ENCODE data around the gene SRSF1.
"Not testable (repeated sequence)": the region's sequence is repeated elsewhere in the genome, so short reads cannot be mapped to it uniquely, and the experiment has no call there.

The SRSF1 gene

DNA sequence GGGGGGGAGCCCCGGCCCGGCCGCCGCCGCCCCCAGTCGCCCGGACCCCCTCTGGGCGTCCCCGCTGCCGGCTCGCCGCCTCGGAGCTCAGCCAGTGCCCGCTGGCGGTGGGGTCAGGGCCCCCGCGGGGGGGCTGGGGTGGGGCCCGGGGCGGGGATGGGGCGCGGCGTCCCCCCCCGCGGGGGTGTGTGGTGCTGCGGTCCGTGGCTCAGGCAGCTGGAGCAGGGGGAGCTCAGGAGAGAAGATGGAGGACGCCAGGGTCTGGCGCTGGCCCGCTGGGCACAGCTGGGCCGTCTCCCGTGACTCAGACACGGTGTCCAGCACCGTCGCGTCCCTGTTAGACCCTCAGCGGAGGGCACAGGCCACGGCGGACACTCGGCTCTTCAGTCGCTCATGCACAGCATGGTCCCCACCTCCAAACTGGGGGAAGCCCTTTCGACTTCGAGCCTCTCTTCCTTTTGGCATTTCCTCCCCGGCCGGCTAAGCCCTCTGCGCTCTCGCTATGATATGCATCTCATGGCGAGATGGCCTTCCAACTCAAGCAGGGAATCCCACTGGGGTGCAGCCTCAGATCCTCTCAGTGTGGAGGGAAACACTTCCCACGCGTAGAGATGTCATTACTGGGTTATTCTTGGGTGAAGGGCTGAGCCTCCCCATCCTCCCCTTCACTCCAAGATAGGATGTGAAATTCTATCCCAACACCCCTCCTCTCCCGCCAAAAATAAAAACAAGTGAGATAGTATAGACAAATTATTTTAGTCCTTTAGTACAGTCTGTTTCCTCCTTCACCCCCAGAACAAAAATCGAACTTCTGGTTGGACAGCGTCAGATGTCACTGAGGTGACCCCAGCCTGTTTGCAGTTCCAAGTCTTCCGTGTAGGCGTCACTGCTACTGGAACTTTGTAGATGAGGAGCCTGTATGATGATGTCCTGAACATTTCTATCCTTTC is 18.5 kb downstream of the SRSF1 start:
- DNase-seq = no peak

- DNase-seq = peak; percentile 75
Measured at GRCh38 chr17:57987581-57988300, 19.3 kb downstream of the SRSF1 start, which contains the start of gene VEZF1. Gene VEZF1, minus strand, starts transcription at chr17:57988254. Its CDS starts 143 bp downstream, at chr17:57988111.

GRCh38 chr17:57986841-57987580 is 20.0 kb downstream of the SRSF1 start:
- peak; percentile 34 for DNase-seq

GRCh38 chr17:57985675-57985974 is 21.4 kb downstream of the SRSF1 start:
- no peak for DNase-seq

GRCh38 chr17:57984936-57985674 is 21.9 kb downstream of the SRSF1 start:
- DNase-seq = no peak

GRCh38 chr17:57984261-57984890 is 22.7 kb downstream of the SRSF1 start:
- DNase-seq = no peak

- DNase-seq = no peak
Measured at GRCh38 chr17:57983446-57983845, 23.6 kb downstream of the SRSF1 start.

- no peak for DNase-seq
Measured at GRCh38 chr17:57982452-57983170, 24.4 kb downstream of the SRSF1 start.

DNA sequence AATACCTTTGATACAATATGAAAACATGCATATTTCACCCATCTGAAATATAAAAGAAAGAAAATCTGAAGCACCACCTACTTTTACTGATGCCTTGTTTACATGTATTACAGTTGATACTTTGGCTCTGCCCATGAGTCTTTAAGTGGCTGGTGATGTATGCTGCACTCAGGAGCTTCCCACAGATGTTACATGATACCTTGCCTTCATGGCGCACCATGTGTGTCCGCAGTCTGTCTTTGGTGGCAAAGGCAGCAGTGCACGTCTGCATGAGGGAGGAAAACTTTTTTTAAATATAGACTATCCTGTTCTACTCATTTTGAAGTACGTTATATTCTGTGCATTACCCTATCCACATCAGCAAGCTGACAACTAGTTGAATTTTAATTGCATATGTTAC is 26.5 kb downstream of the SRSF1 start:
- DNase-seq = no peak

DNA sequence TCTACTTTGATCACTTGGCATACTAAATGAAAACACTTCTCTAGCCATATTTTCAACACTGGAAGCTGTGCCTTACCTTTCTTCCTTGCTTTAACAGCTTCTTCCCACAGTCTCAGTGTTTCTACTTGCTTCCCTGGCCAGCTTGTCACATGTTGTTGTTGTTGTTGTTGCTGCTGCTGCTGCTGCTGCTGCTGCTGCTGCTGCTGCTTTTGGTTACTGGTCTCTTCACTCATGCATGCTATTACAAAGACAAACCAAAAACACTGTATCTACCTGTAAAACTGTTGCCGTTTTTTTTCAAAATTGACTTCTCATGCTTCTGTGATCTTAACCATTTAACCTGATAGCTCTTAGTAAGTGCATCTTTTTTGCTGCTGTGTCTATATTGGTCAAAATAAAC is 28.0 kb downstream of the SRSF1 start:
- no peak for DNase-seq

DNA sequence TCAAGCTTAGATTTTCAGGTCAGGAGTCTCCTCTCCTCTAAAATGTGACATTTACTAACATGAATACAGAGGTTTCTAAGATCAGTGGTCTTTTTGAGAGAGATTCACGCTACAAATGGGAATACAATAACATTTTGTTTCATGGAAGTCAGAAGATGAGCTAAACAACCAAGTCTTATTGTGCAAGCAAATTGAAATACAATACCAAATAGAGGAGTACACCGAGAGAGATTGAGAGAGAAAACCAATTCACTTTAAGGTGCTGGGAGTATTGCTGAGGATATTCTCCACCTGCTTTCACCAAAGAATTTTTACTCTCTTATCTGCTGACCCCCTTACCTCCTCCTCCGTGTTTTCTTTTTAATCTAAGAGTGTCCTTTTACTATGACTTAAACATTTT is 30.5 kb downstream of the SRSF1 start:
- no peak for DNase-seq

DNA sequence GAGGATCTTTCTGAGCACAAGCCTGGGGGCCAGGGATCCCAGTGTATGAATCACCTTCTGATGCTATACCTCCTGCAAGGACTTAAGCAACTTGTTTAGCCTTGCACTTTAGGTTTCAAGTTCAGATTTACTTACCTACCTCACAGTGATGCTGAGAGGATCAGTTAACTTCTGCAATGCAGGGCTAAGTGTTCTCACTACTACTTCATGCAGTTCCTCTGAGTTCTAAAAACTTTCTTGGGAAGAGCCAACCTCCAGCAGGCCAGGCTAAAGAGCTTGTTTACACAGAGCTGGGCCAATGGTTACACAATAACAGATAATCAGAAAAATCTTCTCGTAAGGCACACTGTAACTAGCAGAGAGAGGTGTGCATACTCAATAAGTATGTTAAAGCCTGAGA is 32.0 kb downstream of the SRSF1 start:
- DNase-seq = no peak

- not testable (repeated sequence) for DNase-seq
Measured at GRCh38 chr17:57974053-57974824, 32.8 kb downstream of the SRSF1 start.

DNA sequence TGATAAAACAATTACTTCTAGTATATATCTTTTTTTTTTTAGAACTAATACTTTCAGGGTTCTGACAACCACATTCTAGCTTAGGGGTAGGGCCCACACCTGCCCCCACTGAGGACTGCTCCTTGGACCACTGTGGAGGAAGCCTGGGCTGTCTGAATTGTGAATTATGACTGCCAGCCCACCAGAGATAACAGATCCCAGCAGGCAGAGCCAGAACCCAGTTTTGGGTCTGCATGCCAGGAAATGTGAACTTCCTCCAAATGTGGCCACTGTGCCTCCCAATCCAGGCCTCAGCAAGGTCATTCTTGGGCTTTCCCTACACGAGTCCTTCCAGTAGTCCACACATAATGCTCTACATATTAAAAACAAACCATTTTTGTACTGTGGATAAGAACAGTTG is 34.9 kb downstream of the SRSF1 start:
- no peak for DNase-seq

DNA sequence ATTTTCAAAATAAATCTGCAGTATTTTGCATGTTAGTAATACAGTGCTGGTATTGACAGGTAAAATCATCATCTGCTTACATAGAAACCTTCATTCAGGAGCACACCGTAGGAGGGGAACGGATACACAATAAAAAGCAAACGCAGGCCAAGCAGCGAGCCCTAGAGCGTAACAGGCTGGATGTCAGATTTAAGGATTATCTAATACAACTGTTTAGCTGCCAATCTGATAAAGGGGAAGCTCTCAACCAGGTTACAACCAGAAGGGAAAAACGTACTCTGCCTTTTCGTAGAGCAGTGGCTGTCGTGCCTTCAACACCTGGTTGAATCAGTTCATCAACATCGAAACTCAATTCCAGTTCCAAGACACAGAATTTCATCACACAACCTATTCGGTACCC is 35.5 kb downstream of the SRSF1 start:
- DNase-seq = no peak

DNA sequence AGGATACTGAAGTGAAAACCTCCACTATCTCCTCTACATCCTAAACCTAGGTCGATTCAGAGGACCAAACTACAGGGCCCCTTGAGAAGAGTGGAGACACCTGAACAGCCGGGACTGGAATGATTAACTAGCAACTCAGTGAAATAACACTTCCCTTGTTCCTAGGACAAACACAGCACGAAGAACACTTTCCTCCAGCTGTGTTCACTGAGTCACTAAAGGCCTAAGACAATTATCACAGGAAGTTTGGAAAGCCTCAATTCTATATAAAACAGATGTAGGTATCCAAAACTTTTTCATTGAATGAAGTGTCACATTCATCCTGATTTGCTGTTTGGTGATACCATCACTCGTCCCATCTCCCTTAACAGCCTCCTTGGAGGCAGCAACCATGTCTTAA is 36.3 kb downstream of the SRSF1 start:
- no peak for DNase-seq

DNA sequence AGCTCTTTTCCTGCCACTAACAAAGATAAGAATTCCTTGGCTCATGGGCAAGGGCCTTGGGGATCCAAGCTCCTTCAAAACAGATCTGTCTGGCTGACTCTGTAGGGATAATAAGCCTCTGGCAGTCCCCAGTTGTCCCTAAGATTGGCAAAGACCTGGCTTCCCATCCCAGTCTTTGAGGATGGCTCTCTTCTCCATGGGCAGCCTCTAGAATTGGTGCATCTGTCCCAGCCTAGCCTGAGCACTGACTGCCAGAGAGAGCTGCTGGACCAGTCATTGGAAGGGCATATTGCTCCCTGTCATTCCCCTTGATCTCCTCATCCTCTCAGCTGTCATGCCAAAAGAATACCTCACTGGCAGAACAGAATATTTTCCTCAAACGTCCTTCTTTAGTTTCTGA is 38.6 kb downstream of the SRSF1 start:
- no peak for DNase-seq

- no peak for DNase-seq
Measured at GRCh38 chr17:57966875-57967274, 40.2 kb downstream of the SRSF1 start.

DNA sequence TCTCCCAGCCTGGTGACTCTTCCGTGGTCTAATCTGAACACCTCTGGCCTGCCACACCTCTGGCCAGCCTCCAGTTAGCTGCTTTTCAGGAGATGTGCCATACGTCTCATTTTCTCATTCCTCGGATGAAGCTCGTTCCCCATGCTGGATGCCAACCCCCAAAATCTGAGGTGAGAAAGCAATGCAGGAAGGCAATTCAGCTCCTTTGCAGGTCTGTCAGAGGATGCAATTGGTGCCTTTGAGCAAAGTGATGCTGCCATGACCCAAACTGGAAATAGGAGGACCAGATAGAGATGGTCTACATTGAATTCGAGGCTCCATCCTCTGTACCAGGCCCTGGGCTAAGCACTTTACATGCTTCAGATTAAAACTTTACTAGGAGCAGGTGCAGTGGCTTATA is 40.8 kb downstream of the SRSF1 start:
- no peak for DNase-seq

- no peak for DNase-seq
Measured at GRCh38 chr17:57965521-57966160, 41.4 kb downstream of the SRSF1 start.
